Uterus (tissue), 4 donors: ENCODE results near the gene TMEM40. TPM values are rescaled to one million over a fixed set of nuclear protein-coding genes. Genes with fewer than 3 reads are reported as not detected.

Source experiments
- DNase-seq, 2 donors: peaks; one replicate each; pipeline ENCODE4 v3.0.0-alpha.2; 2019 to 2020
- H3K27ac ChIP-seq, 2 donors: fragments of 200-600 bp; sonication (generic); 1 replicate in 1 of 2; 2 replicates in 1 of 2; pipeline ENCODE4 v1.5.1; 2016 to 2018
- H3K27me3 ChIP-seq, 2 donors: fragments of 200-600 bp; sonication (generic); one replicate each; pipeline ENCODE4 v1.5.1; 2018 to 2019; ENCODE audit warnings: control low read depth in 1 of 2
- H3K36me3 ChIP-seq, 2 donors: fragments of 200-600 bp; sonication (generic); one replicate each; pipeline ENCODE4 v1.5.1; 2019; ENCODE audit warnings: control low read depth in 1 of 2
- H3K4me1 ChIP-seq, 2 donors: fragments of 200-600 bp; sonication (generic); one replicate each; pipeline ENCODE4 v1.5.1; 2018 to 2019; ENCODE audit warnings: control low read depth in 1 of 2
- H3K4me3 ChIP-seq, 2 donors: fragments of 200-600 bp; sonication (generic); 1 replicate in 1 of 2; 2 replicates in 1 of 2; pipeline ENCODE4 v1.5.1; 2018 to 2019; ENCODE audit warnings: mild to moderate bottlenecking in 1 of 2
- H3K9me3 ChIP-seq, 2 donors: fragments of 200-600 bp; sonication (generic); one replicate each; pipeline ENCODE4 v1.5.1; 2019; ENCODE audit warnings: control low read depth in 1 of 2
- POLR2A ChIP-seq, 2 donors: fragments of 450-650 bp; IDR thresholded peaks; one replicate each; pipeline ENCODE4 v1.6.1; 2016; ENCODE audit warnings: antibody characterized with exemption in 2 of 2, mild to moderate bottlenecking in 1 of 2, moderate library complexity in 1 of 2
- intact Hi-C: fragments of 100-400 bp; cut with DNase I; formaldehyde crosslinking; loops from one replicate; pipeline ENCODE4 v1.15.1; 2023; ENCODE audit warnings: low total_unique reads
- total RNA-seq, 4 donors: library from RNA; depleted of rRNA in 3 of 4; stranded (reverse); fragments of >200 nt in 3 of 4; gene quantifications; one replicate each; pipeline versions ENCODE4 v1.1.0 to v1.2.4, GENCODE V29; 2014 to 2023
- TF ChIP-seq, protein P1 (sequence below), 4 experiments: fragments of 200-600 bp in 2 of 4; fragments of 450-650 bp in 2 of 4; sonication (generic) in 2 of 4; IDR thresholded peaks; one replicate each; pipeline ENCODE4 v1.5.1; 2016 to 2019; ENCODE audit warnings: antibody characterized with exemption in 4 of 4, mild to moderate bottlenecking in 2 of 4, moderate library complexity in 1 of 4
- donor health status: DM: yes; HTN: yes; CAD: no.

TMEM40 gene
- total RNA-seq, 4 donors from 2014 or later = not detected

GRCh38 chr3:12743583-12743982, 15.5 kb downstream of the TMEM40 start:
- H3K27ac ChIP-seq = no peak overlapping the region
- no peaks in the 10 kb centered on the region for H3K27me3 ChIP-seq
- intact Hi-C loops = no loop called here
- no peak overlapping the region for H3K4me3 ChIP-seq
- no peaks in the 10 kb centered on the region for H3K36me3 ChIP-seq
- no peak for DNase-seq
- H3K9me3 ChIP-seq = no peaks in the 10 kb centered on the region
- H3K4me1 ChIP-seq = no peaks in the 10 kb centered on the region
- TF ChIP-seq, protein P1, sequence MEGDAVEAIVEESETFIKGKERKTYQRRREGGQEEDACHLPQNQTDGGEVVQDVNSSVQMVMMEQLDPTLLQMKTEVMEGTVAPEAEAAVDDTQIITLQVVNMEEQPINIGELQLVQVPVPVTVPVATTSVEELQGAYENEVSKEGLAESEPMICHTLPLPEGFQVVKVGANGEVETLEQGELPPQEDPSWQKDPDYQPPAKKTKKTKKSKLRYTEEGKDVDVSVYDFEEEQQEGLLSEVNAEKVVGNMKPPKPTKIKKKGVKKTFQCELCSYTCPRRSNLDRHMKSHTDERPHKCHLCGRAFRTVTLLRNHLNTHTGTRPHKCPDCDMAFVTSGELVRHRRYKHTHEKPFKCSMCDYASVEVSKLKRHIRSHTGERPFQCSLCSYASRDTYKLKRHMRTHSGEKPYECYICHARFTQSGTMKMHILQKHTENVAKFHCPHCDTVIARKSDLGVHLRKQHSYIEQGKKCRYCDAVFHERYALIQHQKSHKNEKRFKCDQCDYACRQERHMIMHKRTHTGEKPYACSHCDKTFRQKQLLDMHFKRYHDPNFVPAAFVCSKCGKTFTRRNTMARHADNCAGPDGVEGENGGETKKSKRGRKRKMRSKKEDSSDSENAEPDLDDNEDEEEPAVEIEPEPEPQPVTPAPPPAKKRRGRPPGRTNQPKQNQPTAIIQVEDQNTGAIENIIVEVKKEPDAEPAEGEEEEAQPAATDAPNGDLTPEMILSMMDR (IDR thresholded peaks at IDR 0.05) = no peak
- TF ChIP-seq POLR2A (IDR thresholded peaks at IDR 0.05) = no peak

DNA sequence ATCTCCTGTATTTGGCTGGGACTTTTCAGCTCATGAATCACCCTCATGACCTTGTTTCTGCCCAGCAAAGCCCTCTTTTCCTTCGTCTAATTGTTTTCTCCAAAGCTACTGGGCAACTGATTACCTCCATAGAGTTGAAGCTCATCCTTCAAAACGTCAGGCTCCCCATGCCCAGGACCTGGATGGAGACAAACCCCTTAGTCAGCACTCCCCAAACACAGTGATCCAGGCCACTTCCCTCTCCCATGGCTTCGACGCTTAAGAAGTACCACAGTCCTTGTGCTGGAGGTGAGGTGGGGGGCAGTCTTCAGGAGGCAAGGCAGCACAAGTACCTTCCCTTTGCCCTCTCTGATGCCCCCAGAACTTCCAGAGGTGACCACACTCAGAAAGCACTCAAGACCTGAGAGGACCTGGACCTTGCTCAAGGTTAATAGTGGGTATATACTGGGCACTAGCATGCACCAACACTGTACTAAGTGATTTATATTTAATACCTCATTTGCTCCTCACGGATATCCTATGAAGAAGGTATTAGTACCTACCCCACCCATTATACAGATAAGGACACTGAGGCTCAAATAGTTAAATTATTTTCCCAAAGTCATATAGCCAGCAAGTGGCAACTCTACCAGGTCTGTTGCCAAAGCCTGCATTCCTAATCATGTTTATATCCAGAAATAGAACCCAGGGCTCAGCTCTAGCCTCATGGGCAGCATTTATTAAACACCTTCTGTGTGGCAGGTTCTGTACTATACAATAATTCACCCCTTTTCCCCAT, 16.5 kb downstream of the TMEM40 start:
- no peaks in the 10 kb centered on the region for H3K9me3 ChIP-seq
- no peak overlapping the region for H3K4me3 ChIP-seq
- no peaks in the 10 kb centered on the region for H3K4me1 ChIP-seq
- H3K27ac ChIP-seq = no peak overlapping the region
- intact Hi-C loops = no loop called here
- TF ChIP-seq POLR2A (IDR thresholded peaks at IDR 0.05) = no peak
- TF ChIP-seq, protein P1 (IDR thresholded peaks at IDR 0.05) = no peak
- no peaks in the 10 kb centered on the region for H3K36me3 ChIP-seq
- no peaks in the 10 kb centered on the region for H3K27me3 ChIP-seq
- DNase-seq = no peak

DNA sequence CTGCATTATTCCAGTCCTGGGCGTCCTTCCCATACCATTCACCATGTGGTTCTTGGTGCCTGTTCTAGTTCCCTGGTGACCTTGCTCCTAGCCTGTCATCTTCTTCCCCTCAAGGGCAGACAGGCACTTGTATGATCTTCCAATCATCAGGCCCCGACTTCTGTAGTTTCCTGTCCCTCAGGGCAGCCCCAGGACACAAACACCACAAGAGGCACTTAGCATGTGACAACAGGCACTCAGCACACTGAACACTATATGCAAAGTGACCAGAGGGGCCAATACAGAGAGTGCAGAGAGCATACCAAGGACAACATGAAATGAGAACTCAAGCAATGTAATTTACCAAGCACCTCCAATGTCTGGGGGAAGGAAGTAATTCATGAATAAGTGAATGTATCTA, 17.9 kb downstream of the TMEM40 start:
- Histone ChIP-seq H3K27ac (no peak overlapping the region), H3K27me3 (no peaks in the 10 kb centered on the region), H3K9me3 (no peaks in the 10 kb centered on the region), H3K4me1 (no peaks in the 10 kb centered on the region), H3K36me3 (no peaks in the 10 kb centered on the region), H3K4me3 (no peak overlapping the region)
- intact Hi-C loops = no loop called here
- TF ChIP-seq, protein P1 (IDR thresholded peaks at IDR 0.05) = no peak
- TF ChIP-seq POLR2A (IDR thresholded peaks at IDR 0.05) = no peak
- no peak for DNase-seq

DNA sequence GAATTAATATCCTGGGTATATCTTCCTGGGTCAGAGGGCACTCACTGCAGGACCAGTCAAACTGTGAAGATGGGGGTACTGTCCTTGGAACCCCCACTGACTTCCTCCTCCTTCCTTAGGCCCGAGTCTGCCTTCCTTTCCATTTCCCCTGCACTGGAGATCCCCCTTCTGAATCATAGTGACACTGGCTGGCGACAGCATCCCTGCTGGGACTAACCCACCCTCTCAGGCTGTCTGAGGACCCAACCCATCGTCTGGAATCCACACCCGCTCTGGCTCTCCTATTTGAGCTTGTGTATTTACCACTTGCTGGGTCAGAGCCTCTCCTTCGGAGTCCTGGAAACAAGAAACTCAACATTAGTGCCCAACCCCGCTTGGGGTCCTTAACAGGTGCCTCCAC, 21.2 kb downstream of the TMEM40 start:
- intact Hi-C loops = no loop called here

DNA sequence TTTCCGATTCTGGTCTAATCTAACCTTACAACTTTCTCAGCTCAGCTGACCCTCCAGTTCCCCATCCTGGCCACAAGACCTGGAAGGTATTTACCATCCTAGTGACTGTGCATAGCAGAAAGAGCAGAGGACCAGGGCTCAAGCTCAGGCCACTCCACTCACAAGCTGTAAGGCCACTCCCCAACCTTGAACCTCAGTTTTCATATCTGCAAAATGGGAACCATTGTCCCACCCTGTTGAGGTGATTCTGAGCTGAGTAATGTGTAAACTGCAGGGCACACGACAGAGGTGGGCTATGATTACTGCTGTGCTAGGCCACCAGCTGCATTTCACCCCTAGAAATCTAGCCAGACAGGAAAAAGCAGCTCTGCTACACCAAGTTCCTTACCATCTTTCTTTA, 21.7 kb downstream of the TMEM40 start:
- TF ChIP-seq POLR2A (IDR thresholded peaks at IDR 0.05) = no peak
- TF ChIP-seq, protein P1 (IDR thresholded peaks at IDR 0.05) = no peak
- intact Hi-C loops = no loop called here
- no peak overlapping the region for H3K27ac ChIP-seq
- no peaks in the 10 kb centered on the region for H3K9me3 ChIP-seq
- H3K4me3 ChIP-seq = no peak overlapping the region
- H3K4me1 ChIP-seq = no peaks in the 10 kb centered on the region
- H3K36me3 ChIP-seq = no peaks in the 10 kb centered on the region
- no peaks in the 10 kb centered on the region for H3K27me3 ChIP-seq
- DNase-seq = no peak

More for the DNA sequence above, 21.2 kb downstream of the TMEM40 start:
- H3K4me3 ChIP-seq = no peak overlapping the region
- no peaks in the 10 kb centered on the region for H3K4me1 ChIP-seq
- no peaks in the 10 kb centered on the region for H3K36me3 ChIP-seq
- H3K27ac ChIP-seq = no peak overlapping the region
- TF ChIP-seq, protein P1 (IDR thresholded peaks at IDR 0.05) = no peak
- TF ChIP-seq POLR2A (IDR thresholded peaks at IDR 0.05) = no peak
- H3K27me3 ChIP-seq = no peaks in the 10 kb centered on the region
- no peaks in the 10 kb centered on the region for H3K9me3 ChIP-seq
- DNase-seq = no peak
